ENCODE results near the gene OPN4.

The OPN4 gene

DNA sequence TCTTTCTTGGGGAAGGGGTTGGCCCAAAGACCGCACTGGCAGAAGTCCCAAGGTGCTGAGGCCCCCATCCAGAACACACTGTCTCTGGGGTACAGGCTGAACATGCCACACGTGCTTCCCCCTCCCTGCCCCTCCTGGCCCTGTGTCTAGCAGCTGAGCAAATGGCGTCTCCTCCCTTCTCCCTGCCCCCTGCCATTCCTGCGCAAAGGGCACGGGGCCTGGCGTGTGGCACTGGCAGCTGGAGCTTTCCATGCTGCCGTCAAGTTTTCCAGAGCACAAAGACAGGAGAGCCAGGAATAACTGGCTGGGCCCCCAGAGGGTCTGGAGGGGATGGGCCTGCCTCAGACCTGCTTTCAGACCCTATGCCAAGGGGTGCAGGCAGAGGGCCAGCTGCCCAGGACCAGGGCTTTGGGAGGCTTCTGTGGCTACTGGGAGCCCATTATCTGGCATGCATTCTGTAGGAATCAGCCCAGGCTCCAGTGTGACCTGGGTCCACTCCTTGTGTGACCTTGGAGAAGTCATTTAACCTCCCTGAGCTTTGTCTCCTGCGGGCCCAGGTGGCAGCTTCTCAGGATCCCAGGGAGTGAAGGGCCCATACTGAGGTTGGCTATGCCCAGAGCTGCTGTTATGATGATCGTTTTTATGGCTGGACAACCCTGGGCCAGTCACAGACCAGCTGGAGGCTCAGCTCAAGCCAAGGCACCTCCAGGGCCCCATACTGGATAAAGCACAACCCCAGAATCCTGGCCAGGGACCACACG, 13.3 kb downstream of the OPN4 start:
- peak overlapping the region; percentile 64 for H3K27ac ChIP-seq
- no peaks in the 10 kb centered on the region for H3K9me3 ChIP-seq
- H4K20me1 ChIP-seq = no peaks in the 10 kb centered on the region
- peak overlapping the region; percentile 92 for H3K4me2 ChIP-seq
- H3K9ac ChIP-seq = peak overlapping the region; percentile 15; the same call in 1 of the 2 replicates
- no peaks in the 10 kb centered on the region for H3K27me3 ChIP-seq
- peaks cover 80% of the 10 kb centered on the region for H3K4me1 ChIP-seq
- no peak overlapping the region for H3K4me3 ChIP-seq
- H3K36me3 ChIP-seq = no peaks in the 10 kb centered on the region
- TF ChIP-seq Cebpa-rat (IDR thresholded peaks at IDR 0.05) = no peak

- Histone ChIP-seq H3K36me3 (no peaks in the 10 kb centered on the region), H4K20me1 (no peaks in the 10 kb centered on the region), H3K4me1 (peaks cover 89% of the 10 kb centered on the region), H3K4me3 (0 out of 2 replicates have a peak within 1 kb of the TSS, but pooled peaks have one; percentile 5), H3K27ac (peak within 1 kb of the TSS; percentile 64), H3K27me3 (no peaks in the 10 kb centered on the region), H3K4me2 (peak within 1 kb of the TSS; percentile 92), H3K9ac (peak within 1 kb of the TSS; percentile 48), H3K9me3 (no peaks in the 10 kb centered on the region)
- TF ChIP-seq Cebpa-rat (IDR thresholded peaks at IDR 0.05) = no peak
Observed at GRCh38 chr10:86668297-86669165, 14.2 kb downstream of the OPN4 start, which contains the start of gene LDB3. LDB3 (plus strand) TSS chr10:86668511; CDS start chr10:86668692, 181 bp downstream.

GRCh38 chr10:86670290-86670811, 16.0 kb downstream of the OPN4 start:
- H3K9me3 ChIP-seq = no peaks in the 10 kb centered on the region
- peak overlapping the region; percentile 64 for H3K27ac ChIP-seq
- H3K9ac ChIP-seq = no peak overlapping the region
- peak overlapping the region; percentile 92 for H3K4me2 ChIP-seq
- no peaks in the 10 kb centered on the region for H4K20me1 ChIP-seq
- H3K27me3 ChIP-seq = no peaks in the 10 kb centered on the region
- no peak overlapping the region for H3K4me3 ChIP-seq
- peaks cover 99% of the 10 kb centered on the region for H3K4me1 ChIP-seq
- TF ChIP-seq Cebpa-rat (IDR thresholded peaks at IDR 0.05) = no peak
- H3K36me3 ChIP-seq = no peaks in the 10 kb centered on the region

DNA sequence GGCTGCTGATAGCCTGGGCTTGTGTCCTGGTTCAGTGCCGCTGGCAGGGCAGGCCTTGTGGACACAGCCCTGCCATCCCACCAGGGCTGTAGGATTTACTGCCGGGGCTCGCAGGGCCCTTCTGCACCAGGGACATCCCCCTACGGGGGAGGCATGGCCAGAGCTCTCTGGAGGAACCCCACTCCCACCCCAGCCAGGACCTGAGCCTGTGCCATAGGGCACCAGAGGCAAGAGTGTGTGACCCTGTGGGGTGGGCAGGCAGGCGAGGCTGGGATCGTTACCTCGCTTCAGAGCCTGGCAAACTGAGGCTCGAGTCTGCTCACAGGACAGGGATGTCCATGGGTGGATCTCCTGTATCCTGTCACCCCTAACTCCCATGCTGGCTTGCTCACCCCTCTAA, 16.5 kb downstream of the OPN4 start:
- H3K9me3 ChIP-seq = no peaks in the 10 kb centered on the region
- H3K27ac ChIP-seq = peak overlapping the region; percentile 64; the same call in 1 of the 2 replicates
- H3K4me2 ChIP-seq = peak overlapping the region; percentile 92
- TF ChIP-seq Cebpa-rat (IDR thresholded peaks at IDR 0.05) = no peak
- H3K9ac ChIP-seq = no peak overlapping the region
- no peaks in the 10 kb centered on the region for H4K20me1 ChIP-seq
- peaks cover 98% of the 10 kb centered on the region for H3K4me1 ChIP-seq
- H3K27me3 ChIP-seq = no peaks in the 10 kb centered on the region
- no peaks in the 10 kb centered on the region for H3K36me3 ChIP-seq
- no peak overlapping the region for H3K4me3 ChIP-seq

GRCh38 chr10:86671419-86671818, 17.1 kb downstream of the OPN4 start:
- no peak for TF ChIP-seq Cebpa-rat (IDR thresholded peaks at IDR 0.05)

DNA sequence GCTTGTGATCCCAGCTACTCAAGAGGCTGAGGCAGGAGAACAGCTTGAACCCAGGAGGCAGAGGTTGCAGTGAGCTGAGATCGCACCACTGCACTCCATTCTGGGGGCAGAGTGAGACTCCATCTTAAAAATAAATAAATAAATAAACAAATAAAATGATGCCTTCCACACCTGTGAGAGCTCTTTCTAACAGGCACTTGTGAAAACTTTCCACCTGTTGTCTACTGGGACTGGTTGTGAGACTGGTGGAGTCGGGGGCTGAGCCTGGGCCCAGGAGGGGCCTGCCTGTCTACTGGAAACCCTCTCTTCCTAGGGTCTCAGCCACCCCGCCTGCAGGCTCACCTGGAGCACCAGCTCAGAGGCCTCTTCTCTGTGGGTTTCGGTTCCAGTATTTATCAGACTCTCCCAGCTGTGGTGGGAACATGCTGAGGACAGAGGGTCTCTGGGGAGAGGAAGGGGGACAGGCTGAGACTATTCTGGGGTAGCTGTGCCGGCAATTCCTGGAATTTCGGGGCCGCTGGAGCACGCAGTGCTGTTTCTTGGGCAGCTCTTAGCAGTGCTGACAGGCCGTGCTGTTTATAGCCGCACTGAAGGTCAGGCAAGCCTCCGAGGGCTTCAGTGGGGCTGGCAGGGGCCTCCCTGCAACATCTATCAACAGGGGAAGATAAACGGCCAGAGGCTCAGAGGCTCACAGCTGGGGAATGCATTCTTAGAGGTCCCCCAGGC, 17.8 kb downstream of the OPN4 start:
- Histone ChIP-seq H3K4me2 (peak overlapping the region; percentile 92), H3K9ac (peak overlapping the region; percentile 49), H3K9me3 (no peaks in the 10 kb centered on the region), H4K20me1 (no peaks in the 10 kb centered on the region), H3K4me3 (no peak overlapping the region), H3K27ac (peak overlapping the region; percentile 62), H3K27me3 (no peaks in the 10 kb centered on the region), H3K36me3 (no peaks in the 10 kb centered on the region), H3K4me1 (peaks cover 98% of the 10 kb centered on the region)
- no peak for TF ChIP-seq Cebpa-rat (IDR thresholded peaks at IDR 0.05)

More at GRCh38 chr10:86671419-86671818, 17.1 kb downstream of the OPN4 start:
- peak overlapping the region; percentile 92 for H3K4me2 ChIP-seq
- no peak overlapping the region for H3K9ac ChIP-seq
- no peaks in the 10 kb centered on the region for H4K20me1 ChIP-seq
- H3K27me3 ChIP-seq = no peaks in the 10 kb centered on the region
- no peak overlapping the region for H3K4me3 ChIP-seq
- peaks cover 98% of the 10 kb centered on the region for H3K4me1 ChIP-seq
- H3K9me3 ChIP-seq = no peaks in the 10 kb centered on the region
- no peaks in the 10 kb centered on the region for H3K36me3 ChIP-seq
- H3K27ac ChIP-seq = 0 out of 2 replicates have a peak overlapping the region, but pooled peaks have one; percentile 64

- Histone ChIP-seq H3K4me2 (peak overlapping the region; percentile 92), H3K36me3 (no peaks in the 10 kb centered on the region), H3K27ac (peak overlapping the region; percentile 62), H4K20me1 (no peaks in the 10 kb centered on the region), H3K4me3 (peak overlapping the region; percentile 18; the same call in 1 of the 2 replicates), H3K9me3 (no peaks in the 10 kb centered on the region), H3K4me1 (peaks cover 91% of the 10 kb centered on the region), H3K9ac (peak overlapping the region; percentile 49), H3K27me3 (no peaks in the 10 kb centered on the region)
- no peak for TF ChIP-seq Cebpa-rat (IDR thresholded peaks at IDR 0.05)
Observed at GRCh38 chr10:86673216-86673826, 19.0 kb downstream of the OPN4 start.

- peak overlapping the region; percentile 49 for H3K9ac ChIP-seq
- peaks cover 91% of the 10 kb centered on the region for H3K4me1 ChIP-seq
- no peaks in the 10 kb centered on the region for H3K27me3 ChIP-seq
- no peak for TF ChIP-seq Cebpa-rat (IDR thresholded peaks at IDR 0.05)
- H4K20me1 ChIP-seq = no peaks in the 10 kb centered on the region
- H3K27ac ChIP-seq = peak overlapping the region; percentile 62
- peak overlapping the region; percentile 92 for H3K4me2 ChIP-seq
- H3K9me3 ChIP-seq = no peaks in the 10 kb centered on the region
- H3K36me3 ChIP-seq = no peaks in the 10 kb centered on the region
- peak overlapping the region; percentile 18; the same call in 1 of the 2 replicates for H3K4me3 ChIP-seq
Observed at GRCh38 chr10:86673827-86674581, 19.7 kb downstream of the OPN4 start.
